K562 (cell line): ENCODE results near the gene C10orf90.

ENCODE experiments used
- ATF1 ChIP-seq, 2 experiments: fragments of 450-650 bp in 1 of 2; IDR thresholded peaks; 2 replicates each; pipeline ENCODE4 v1.6.1; 2016; ENCODE audit warnings: missing compliant biosample characterization in 1 of 2, missing genetic modification characterization in 1 of 2
- CHD1 ChIP-seq: fragments of 200-600 bp; sonication (generic); IDR thresholded peaks from one replicate; pipeline ENCODE4 v1.6.1; 2012; ENCODE audit warnings: mild to moderate bottlenecking, moderate library complexity, low read length, inconsistent platforms
- EP300 ChIP-seq: IDR thresholded peaks from 2 replicates; pipeline ENCODE4 v1.6.1; 2012; ENCODE audit warnings: low read length, improper control_type of control experiment
- MTA3 ChIP-seq: fragments of 450-650 bp; formaldehyde crosslinking; IDR thresholded peaks from 2 replicates; pipeline ENCODE4 v1.6.1; 2017; ENCODE audit warnings: mild to moderate bottlenecking, borderline replicate concordance
- PCBP2 ChIP-seq: fragments of 200-400 bp; formaldehyde crosslinking; IDR thresholded peaks from 2 replicates; pipeline ENCODE4 v1.6.1; 2018; ENCODE audit warnings: low read length, low read depth, mild to moderate bottlenecking, moderate library complexity; ENCODE audit not compliant: poor library complexity, severe bottlenecking
- POLR2A ChIP-seq: fragments of 450-650 bp; conservative IDR thresholded peaks from 2 replicates; pipeline ENCODE4 v1.6.1; 2016
- RCOR1 ChIP-seq, 2 experiments: IDR thresholded peaks; 2 replicates each; pipeline ENCODE4 v1.6.1; 2012; ENCODE audit warnings: low read depth in 2 of 2, low read length in 2 of 2, borderline replicate concordance in 1 of 2, improper control_type of control experiment in 1 of 2
- TCF7 ChIP-seq: sonication (generic); IDR thresholded peaks from 2 replicates; pipeline ENCODE4 v1.6.1; 2016; ENCODE audit warnings: antibody characterized with exemption, borderline replicate concordance
- ZBTB1 ChIP-seq: sonication (generic); formaldehyde crosslinking; IDR thresholded peaks from 2 replicates; pipeline ENCODE4 v1.8.1; 2023; ENCODE audit warnings: missing genetic modification reagents, low read depth, mild to moderate bottlenecking, borderline replicate concordance
- ZBTB7A ChIP-seq: IDR thresholded peaks from 2 replicates; pipeline ENCODE4 v1.6.1; 2011; ENCODE audit warnings: low read depth, mild to moderate bottlenecking, low read length, moderate library complexity, borderline replicate concordance; ENCODE audit not compliant: control insufficient read depth
- ZNF583 ChIP-seq: fragments of 250-450 bp; sonication (Bioruptor Pico); IDR thresholded peaks from 2 replicates; pipeline ENCODE4 v1.4.0; 2020
- TF ChIP-seq, protein P1 (sequence below), 3 experiments: fragments of 200-800 bp in 1 of 3; fragments of 250-450 bp in 1 of 3; fragments of 450-650 bp in 1 of 3; sonication (Bioruptor Pico) in 1 of 3; sonication (Bioruptor generic) in 1 of 3; formaldehyde crosslinking in 1 of 3; IDR thresholded peaks; 2 replicates each; pipeline versions ENCODE4 v1.6.1 to v1.8.0; 2016 to 2022; ENCODE audit warnings: mild to moderate bottlenecking in 2 of 3, missing genetic modification characterization in 2 of 3, missing compliant biosample characterization in 1 of 3, moderate library complexity in 1 of 3
- TF ChIP-seq, protein P2 (sequence below), 3 experiments: IDR thresholded peaks in 2 of 3; conservative IDR thresholded peaks in 1 of 3; 2 replicates each; pipeline ENCODE4 v1.5.1; 2011 to 2012; ENCODE audit warnings: low read length in 3 of 3, mild to moderate bottlenecking in 3 of 3, control low read depth in 2 of 3, improper control_type of control experiment in 1 of 3, inconsistent platforms in 1 of 3, low read depth in 1 of 3, mixed read lengths in 1 of 3, moderate library complexity in 1 of 3; ENCODE audit not compliant: insufficient read depth in 2 of 3
- TF ChIP-seq, protein P3 (sequence below): fragments of 450-650 bp; formaldehyde crosslinking; IDR thresholded peaks from 2 replicates; pipeline ENCODE4 v1.4.0; 2020; ENCODE audit warnings: mild to moderate bottlenecking, moderate library complexity

DNA sequence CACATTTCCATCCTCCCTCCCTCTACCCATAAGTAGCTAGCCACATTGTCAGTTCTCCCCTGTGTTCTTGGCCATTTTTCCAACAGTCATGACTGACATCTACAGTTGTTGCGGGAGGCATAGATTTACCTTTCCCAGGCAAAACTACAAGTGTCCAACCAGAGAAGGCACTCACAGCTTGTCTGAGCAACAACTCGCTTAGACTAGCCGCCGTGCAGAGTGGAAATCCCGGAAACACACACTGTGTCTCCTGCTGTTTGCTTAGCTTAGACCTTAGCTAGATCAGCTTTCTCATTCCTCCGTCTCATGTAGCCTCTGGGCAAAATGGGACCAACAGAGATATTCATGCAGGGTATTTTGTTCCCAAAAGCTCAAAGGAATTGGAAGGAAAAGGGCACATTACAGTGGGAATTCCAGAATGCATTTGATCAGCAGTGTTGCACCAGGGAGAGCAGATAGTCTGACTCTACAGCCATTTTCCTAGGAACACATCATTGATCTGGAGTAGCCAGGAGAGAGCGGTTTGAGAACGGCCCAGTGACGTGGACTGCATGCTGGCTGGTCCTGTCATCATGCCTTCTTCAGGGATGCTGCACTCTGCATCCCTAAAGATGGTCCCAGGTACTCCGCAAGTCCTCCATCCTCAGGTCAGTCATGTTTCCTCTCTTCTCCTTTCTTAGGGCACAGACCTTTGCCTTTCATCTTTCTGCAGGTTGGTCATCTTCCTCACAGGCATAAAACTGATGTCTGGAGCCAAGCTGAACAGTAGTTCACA lies 89.4 kb downstream of the C10orf90 start:
- TF ChIP-seq ATF1 (CRISPR knock-in tag; IDR thresholded peaks at IDR 0.05): no peak
- no peak for TF ChIP-seq ATF1 (tag; IDR thresholded peaks at IDR 0.05)
- TF ChIP-seq PCBP2: no peak
- TF ChIP-seq, protein P1, sequence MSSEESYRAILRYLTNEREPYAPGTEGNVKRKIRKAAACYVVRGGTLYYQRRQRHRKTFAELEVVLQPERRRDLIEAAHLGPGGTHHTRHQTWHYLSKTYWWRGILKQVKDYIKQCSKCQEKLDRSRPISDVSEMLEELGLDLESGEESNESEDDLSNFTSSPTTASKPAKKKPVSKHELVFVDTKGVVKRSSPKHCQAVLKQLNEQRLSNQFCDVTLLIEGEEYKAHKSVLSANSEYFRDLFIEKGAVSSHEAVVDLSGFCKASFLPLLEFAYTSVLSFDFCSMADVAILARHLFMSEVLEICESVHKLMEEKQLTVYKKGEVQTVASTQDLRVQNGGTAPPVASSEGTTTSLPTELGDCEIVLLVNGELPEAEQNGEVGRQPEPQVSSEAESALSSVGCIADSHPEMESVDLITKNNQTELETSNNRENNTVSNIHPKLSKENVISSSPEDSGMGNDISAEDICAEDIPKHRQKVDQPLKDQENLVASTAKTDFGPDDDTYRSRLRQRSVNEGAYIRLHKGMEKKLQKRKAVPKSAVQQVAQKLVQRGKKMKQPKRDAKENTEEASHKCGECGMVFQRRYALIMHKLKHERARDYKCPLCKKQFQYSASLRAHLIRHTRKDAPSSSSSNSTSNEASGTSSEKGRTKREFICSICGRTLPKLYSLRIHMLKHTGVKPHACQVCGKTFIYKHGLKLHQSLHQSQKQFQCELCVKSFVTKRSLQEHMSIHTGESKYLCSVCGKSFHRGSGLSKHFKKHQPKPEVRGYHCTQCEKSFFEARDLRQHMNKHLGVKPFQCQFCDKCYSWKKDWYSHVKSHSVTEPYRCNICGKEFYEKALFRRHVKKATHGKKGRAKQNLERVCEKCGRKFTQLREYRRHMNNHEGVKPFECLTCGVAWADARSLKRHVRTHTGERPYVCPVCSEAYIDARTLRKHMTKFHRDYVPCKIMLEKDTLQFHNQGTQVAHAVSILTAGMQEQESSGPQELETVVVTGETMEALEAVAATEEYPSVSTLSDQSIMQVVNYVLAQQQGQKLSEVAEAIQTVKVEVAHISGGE (CRISPR knock-in tag; IDR thresholded peaks at IDR 0.05): no peak
- TF ChIP-seq, protein P2, sequence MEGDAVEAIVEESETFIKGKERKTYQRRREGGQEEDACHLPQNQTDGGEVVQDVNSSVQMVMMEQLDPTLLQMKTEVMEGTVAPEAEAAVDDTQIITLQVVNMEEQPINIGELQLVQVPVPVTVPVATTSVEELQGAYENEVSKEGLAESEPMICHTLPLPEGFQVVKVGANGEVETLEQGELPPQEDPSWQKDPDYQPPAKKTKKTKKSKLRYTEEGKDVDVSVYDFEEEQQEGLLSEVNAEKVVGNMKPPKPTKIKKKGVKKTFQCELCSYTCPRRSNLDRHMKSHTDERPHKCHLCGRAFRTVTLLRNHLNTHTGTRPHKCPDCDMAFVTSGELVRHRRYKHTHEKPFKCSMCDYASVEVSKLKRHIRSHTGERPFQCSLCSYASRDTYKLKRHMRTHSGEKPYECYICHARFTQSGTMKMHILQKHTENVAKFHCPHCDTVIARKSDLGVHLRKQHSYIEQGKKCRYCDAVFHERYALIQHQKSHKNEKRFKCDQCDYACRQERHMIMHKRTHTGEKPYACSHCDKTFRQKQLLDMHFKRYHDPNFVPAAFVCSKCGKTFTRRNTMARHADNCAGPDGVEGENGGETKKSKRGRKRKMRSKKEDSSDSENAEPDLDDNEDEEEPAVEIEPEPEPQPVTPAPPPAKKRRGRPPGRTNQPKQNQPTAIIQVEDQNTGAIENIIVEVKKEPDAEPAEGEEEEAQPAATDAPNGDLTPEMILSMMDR (IDR thresholded peaks at IDR 0.05 in 2 of 3, conservative IDR thresholded peaks at IDR 0.05 in 1 of 3; ENCODE audit: insufficient read depth in 2 of 3, low read depth in 1 of 3, low read length in 3 of 3): no peak
- TF ChIP-seq ZBTB1 (CRISPR knock-in tag): no peak
- TF ChIP-seq RCOR1 (IDR thresholded peaks at IDR 0.05; ENCODE audit: borderline replicate concordance in 1 of 2, low read depth in 2 of 2, low read length in 2 of 2): no peak
- TF ChIP-seq CHD1: no peak
- TF ChIP-seq, protein P3, sequence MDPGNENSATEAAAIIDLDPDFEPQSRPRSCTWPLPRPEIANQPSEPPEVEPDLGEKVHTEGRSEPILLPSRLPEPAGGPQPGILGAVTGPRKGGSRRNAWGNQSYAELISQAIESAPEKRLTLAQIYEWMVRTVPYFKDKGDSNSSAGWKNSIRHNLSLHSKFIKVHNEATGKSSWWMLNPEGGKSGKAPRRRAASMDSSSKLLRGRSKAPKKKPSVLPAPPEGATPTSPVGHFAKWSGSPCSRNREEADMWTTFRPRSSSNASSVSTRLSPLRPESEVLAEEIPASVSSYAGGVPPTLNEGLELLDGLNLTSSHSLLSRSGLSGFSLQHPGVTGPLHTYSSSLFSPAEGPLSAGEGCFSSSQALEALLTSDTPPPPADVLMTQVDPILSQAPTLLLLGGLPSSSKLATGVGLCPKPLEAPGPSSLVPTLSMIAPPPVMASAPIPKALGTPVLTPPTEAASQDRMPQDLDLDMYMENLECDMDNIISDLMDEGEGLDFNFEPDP (CRISPR knock-in tag): no peak
- TF ChIP-seq POLR2A: no peak
- no peak for TF ChIP-seq ZBTB7A
- TF ChIP-seq MTA3: no peak
- TF ChIP-seq TCF7: no peak
- no peak for TF ChIP-seq EP300
- no peak for TF ChIP-seq ZNF583
